GM21360 (cell line): ENCODE results near the gene TIPARP.
"Not testable (repeated sequence)": the region's sequence is repeated elsewhere in the genome, so short reads cannot be mapped to it uniquely, and the experiment has no call there.

Experiments used
- ATAC-seq: cut with Tn5 transposase; IDR thresholded peaks from one replicate; pipeline ENCODE4 v1.9.1; 2021; ENCODE audit warnings: mild to moderate bottlenecking, moderate library complexity; ENCODE audit not compliant: unreplicated experiment

TIPARP gene

DNA sequence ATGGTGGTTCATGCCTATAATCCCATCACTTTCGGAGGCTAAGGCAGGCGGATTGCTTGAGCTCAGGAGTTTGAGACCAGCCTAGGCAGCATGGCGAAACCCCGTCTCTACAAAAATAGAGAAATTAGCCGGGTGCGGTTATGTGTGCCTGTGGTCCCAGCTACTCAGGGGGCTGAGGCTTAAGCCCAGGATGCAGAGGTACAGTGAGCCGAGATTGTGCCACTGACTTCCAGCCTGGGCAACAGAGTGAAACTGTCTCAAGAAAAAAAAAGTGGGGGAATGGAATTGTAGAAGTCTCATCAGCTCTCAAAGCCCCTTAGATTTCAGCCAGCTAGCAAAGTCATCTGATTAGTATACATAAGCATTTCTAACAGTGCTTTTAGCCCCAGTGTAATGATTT lies 33.2 kb downstream of the TIPARP start:
- no peak for ATAC-seq

DNA sequence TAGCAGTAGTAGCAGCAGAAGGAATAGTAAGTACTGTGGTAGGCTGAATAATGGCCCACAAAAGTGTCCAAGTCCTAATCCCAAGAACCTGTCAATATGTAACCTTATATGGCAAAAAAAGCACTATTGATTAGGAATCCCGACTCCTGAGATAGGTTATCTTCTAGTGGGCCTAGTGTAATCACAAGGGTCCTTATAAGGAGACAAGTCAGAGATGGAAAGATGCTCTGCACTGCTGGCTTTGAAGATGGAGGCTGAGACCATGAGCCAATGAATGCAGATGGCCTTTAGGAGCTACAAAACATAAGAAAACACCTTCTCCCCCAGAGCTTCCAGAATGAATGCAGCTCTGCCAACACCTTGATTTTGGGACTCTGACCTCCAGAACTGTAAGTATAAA lies 36.0 kb downstream of the TIPARP start:
- ATAC-seq = no peak

DNA sequence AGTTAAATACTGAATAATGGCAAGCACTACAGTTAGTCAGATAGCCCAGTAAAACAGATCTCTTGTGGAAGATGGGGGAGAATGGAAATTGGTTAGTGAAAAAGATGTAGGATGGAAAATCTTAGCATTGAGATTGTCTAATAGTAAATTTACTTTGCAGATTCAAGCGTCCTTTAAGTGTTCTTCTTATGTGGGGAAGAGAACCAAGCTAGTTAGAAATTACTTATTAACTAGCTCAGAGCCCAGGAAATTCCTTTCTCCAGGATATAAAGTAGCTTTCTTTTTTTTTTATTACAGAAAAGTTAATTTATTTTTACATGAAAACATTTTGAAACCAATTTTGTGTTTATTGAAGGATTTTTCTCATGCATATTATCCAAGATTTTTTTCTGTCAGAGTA lies 36.7 kb downstream of the TIPARP start:
- no peak for ATAC-seq

DNA sequence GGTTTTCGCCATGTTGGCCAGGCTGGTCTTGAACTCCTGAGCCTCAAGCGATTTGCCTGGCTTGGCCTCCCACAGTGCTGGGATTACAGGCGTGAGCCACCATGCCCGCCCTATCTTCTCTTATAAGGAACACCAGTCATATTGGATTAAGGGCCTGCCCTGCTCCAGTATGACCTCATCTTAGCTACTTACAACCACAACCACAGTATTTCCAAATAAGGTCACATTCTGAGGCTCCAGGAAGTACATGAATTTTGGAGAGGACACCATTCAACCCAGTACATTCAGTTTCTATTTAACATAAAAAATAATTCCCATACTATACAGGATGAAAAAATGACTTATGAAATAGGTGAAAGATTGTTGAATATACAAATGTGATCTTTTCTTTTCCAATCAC lies 37.6 kb downstream of the TIPARP start:
- ATAC-seq = peak; percentile 77

DNA sequence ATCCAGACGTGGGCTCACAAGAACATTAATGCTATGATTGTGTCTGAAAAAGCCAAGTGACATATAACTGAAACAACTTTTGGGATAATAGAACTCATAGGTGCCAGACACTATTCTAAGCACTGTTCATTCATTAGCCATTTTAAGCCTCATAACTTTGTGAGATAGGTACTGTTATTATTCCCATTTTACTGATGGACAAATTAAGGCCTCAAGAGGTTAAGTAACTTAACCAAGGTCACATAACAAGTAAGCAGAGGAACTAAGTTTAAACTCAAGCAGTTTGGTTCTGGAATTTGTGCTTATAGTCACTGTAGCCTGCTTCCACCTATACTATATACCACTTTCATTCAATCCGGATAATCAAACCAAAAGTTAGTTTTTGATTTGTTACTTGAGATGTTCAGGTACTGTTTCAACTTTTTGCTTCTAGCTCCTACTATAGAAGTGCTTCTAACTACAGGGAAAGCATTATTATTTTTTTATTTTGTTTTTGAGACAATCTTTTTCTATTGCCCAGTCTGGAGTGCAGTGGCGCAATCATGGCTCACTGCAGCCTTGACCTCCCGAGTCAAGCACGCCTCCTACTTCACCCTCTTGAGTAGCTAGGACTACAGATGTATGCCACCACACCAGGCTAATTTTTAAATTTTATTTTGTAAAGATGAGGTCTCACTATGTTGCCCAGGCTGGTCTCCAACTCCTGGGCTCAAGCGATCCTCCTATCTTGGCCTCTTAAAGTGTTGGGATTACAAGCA lies 41.9 kb downstream of the TIPARP start:
- no peak for ATAC-seq

DNA sequence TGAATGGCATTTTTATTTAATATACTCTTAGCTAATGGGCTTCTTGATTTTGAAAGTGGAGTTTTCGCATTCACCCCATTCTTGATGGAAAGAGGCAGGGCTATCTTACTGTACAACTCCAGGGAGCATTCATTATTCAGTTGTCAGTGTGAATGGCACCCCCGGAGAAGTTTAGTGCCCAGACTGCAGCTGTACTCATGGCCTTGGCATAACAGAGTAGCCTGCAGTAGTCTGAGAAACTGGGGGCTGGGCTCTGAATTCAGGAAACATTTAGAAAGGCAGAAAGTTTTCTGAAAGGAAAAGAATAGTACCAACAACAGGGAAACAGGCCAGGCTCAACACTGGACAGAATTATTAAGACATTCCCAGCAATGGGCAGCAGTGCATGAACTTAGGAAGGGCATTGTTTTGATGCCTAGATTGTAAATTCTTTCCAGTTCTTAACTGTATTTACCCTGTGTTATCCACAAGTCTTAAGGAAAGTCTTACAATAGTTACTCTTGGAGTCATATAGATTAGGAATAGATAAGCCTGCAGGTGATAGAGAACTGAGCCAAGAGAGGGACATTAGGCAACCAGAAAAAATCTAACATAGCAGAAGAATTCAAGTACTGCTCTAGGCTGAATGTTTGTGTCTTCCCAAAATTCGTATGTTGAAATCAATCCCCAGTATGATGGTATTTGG lies 44.4 kb downstream of the TIPARP start:
- no peak for ATAC-seq

DNA sequence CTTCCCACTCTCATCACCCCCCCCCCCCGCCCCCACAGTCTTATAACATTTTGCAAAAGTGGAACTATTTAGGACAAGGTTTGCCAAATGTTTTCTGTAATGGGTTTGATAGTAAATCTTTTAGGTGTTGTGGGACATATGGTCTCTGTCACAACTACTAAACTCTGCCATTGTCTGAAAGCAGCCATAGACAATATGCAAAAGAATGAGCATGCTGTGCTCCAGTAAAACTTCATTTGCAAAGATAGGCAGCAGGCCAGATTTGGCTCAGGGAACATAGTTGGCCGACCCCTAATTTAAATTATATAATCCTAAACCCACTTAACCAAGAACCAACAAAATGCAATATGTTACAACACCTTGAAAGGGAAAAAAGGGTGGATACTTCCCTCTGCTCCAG lies 46.4 kb downstream of the TIPARP start:
- ATAC-seq = no peak

DNA sequence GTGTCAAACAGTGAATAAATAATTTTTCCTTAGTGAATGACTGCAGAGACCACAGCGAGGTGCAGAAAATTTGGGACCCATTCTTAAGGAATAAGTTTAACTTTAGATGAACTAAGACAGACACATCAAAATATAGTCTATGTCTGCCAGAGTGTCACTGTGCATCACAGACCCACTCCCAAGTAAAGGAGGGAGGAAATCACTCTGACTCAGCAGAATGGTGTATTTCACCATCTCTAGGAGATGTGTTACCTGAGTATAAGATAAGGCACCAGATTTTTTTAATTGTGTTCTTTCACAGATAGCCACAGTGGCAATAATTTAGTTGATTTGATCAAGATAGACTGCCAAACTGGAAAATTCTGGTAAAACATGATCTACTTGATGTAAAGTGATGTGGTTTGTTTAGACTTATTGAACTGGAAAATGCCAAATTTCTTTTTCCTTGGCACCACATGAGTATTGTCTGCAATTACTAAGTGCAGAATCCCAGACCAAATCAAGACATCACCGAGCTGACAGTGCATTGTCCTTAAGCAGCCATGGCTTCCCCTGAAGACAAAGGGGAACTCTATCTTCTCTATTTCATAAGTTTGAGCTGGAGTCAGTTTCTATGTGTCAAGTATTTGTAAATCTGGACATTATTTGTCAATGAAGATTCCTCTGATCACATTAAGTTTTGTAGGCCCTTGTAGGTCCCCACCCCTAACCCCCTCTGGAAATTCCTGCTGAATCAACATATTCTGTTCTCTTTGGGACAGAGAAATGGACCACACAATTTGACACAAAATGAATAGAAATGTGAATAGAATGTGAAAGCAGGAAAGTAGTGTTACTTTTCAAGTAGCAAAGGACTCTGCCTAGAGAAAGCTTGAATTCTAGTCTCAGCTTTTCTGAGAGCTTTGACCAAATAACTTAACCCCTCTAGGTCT lies 47.6 kb downstream of the TIPARP start:
- ATAC-seq = no peak

DNA sequence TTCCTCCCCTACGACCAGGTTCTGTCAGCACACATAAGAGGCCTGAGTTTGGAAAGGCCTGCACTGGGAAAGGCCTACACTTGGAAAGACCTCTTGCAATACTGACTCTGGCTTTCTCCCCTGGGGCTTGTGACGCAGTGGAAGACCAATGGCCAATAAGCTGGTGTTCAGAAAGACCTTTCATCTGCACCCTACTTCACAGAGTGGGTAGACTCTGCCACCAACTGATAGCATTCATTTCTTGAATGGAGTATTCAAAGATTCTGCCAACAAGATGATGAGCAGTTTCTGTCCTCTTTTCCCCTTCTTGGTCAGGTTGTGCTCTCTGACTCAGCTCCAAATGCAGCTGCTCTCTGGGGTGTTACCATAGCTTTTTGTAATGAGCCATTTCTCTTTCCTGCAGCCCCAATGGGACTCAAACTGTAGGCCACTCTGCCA lies 48.8 kb downstream of the TIPARP start:
- no peak for ATAC-seq

DNA sequence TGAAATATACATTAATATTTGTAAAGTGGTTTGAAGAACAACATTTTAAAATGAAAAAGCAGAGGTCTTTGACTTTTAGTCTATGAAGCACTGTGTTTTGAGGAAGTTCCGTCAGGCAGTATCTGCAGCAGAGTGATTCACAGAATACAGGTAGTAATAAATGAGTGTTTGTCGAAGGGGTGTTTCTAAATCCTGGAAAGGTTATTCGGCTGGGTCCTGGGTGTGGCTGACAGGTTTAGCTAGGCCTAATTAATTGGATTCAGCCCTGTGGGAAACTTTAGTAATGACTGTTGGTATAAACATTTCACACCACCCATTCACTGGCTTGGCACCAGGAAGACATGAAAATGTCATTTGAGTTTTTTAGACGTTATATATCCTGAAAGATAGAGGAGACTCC lies 51.3 kb downstream of the TIPARP start:
- ATAC-seq = no peak

DNA sequence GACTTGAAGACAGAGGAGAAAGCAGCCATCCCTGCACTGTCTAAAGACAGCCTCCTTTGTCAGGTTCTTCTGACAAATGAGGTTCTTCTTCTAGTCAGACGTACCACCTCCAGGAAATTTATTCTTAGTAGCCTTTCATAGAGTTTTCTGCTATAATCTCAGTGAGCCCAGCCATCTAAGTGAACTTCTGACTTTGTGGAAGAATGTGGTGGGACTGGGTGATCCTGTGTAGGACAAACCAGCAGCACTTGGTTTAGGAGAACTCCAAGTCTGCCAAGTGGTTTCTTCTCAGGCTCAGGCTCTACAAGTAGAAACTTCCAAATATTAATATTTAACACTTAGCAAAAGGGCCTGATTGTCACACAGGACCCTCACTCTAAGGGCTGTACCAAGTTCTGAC lies 52.1 kb downstream of the TIPARP start:
- ATAC-seq = no peak

DNA sequence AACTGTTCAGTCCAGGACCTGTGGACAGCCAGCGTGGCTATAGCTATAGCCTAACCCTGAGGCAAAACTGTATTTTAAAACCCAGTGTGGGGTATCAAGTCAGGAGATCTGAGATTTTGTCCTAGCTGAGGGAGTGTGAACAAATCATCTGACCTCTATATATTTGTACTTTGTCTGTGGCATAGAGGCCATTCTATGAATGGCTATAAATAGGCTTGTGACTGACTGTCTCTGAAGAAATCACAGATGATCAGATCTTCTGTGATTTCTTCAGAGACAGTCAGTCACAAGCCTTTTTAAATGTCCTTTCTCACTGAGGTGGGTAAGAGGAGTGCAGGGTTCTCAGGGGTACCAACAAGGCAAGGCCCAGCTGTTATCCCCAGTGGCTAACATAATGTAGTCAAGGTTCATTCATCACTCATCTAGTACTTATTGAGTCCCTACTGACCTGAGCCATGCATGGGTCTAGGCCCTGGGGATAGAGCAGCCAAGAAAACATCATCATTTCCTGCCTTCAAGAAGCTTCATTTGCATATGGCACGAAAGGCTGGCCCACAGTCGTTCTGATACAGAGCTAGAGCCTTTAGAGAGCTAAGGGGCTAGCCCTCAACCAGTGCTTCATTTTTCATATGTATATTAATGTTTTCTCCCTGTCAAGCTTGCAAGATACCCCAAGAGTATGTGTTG lies 53.3 kb downstream of the TIPARP start:
- ATAC-seq = peak; percentile 75

DNA sequence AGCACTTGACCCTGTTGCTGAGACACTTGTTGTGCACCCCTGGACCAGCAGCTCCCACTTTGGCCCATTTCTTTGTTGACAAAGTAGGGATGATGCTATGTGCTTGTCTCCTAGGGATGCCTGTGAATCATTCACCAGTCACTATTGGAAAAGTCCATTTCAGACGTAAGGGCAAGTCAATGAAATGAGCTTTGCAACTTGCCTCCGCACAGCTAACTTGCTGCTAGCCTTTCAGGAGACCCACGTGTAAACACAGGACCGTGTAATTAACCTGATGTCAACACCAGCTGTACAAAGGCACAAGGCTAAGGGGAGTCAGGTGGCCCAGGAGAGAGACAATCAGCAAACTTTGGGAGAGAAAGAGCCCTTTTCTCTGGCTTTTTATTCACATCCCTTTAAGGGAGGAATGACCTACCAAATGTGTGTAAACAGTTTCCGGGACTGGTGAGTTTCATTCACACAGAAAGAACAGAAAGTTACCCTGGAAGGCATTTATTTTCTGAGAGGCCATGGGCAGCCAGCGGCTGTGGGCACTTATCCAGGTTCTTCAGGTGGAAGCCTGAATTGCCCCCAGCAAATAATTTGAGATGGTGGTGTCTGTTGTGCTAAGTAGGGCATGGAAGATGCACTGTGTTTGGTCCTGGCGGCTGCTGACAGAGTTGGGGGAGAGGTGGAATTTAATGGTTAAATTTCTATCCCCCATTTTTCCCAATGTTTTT lies 54.0 kb downstream of the TIPARP start:
- no peak for ATAC-seq

DNA sequence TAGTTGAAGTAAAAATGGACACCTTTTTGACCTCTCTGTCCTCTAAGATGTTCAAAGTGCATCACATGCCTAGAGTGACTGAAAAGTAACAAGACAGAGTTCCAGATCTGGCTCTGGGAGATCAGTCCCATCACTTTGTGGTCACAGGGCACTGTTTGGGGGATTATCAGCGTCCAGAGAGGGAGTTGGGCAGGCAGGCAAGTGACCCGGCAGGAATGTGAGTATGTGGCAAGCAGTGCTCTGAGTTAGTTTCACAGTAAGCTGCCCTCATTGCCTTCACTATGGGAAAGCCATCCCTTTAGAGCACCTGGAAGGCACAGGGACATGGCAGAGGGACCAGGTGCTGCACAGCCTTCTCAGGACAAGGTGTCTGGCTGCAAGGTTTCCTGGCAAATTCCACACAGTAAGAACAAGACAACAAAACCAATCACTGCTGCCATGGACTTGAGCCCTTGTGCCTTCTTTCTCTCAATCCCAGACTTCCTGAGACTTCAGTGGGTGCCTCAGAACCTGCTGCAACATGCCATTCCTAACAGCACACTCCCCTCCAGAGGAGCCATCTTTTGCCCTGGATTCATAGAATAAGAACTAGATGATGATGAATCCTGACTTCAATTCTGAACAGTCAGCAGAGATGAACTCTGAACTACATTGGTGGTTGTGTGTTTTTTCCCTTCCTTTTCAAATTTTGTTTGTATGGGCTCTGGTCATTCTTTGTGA lies 55.2 kb downstream of the TIPARP start:
- no peak for ATAC-seq

DNA sequence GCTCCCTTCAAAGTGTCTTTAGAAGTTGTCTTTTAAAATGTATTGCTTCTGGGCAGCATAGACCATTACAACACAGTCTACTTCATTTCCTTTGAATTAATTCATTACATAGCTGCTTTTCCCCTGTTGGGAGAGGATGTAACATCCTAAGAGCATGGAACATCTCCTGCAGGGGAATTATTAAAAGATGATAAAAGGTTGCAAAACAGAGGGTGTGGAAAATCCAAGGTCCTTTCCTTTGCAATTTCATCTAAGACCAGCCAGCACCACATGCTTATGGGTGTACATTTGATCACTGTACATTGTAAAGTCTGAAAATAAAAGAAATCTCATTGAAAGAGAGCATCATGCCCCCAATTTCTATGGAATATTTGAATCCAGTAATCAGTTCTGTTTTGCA lies 57.4 kb downstream of the TIPARP start:
- no peak for ATAC-seq

DNA sequence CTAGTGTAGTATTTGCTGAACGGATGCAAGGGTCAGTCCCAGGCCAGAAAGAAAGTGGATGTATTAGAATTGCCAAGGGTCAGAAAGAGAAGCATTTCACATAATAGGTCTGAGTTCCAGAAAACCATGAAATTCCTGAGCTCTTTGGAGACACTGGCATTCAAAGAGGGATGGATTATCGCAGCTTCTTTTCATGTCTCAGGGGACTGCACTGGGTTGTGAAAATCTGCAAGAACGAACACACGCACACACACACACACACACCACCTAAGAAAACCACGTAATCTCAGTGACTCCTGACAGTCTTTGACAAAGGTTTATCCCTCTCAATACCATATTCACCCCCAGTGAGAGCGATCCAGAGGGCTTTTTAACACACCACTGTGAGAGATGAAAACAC lies 57.9 kb downstream of the TIPARP start:
- ATAC-seq = no peak

DNA sequence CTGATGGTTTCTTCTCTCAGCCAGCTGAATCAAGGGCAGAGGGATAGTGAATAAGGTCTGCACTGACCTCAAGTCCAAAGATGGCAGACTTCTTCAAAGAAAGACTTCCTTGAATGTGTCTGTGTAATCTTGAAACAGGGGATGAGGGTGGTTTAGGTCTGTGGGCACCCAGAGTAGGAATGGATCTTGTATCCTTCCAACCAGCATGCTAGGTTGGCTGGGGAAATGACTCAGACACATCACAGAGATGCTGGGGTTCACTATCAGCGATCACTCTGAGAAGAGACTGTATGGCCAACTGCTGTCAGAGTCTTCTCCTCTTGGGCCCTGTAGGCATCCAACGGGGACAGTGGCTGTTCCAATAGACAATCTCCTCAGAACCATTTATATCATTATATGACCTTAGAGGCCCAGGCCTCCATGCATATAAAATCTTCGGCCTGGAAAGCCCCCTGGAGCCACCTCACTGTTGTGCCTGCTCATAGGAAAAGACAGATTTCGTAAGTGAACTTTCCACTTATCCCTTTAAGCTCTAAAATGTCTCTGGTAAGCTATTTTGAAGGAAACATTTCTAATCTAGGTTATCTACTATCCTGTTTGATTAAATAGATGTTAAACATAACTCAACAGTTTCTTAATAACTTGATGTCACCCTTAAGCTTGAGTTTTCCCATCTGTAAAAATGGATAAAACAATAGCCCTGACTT lies 58.5 kb downstream of the TIPARP start:
- no peak for ATAC-seq

DNA sequence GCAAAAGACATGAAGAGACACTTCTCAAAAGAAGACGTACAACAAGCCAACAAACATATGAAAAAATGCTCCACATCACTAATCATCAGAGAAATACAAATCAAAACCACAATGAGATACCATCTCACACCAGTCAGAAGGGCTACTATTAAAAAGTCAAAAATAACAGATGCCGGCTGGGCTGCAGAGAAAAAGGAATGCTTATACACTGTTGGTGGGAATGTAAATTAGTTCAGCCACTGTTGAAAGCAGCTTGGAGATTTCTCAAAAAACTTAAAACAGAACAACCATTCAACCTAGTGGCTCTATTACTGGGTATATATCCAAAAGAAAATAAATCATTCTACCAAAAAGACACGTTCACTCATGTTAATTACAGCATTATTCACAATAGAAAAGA lies 60.3 kb downstream of the TIPARP start:
- not testable (repeated sequence) for ATAC-seq

DNA sequence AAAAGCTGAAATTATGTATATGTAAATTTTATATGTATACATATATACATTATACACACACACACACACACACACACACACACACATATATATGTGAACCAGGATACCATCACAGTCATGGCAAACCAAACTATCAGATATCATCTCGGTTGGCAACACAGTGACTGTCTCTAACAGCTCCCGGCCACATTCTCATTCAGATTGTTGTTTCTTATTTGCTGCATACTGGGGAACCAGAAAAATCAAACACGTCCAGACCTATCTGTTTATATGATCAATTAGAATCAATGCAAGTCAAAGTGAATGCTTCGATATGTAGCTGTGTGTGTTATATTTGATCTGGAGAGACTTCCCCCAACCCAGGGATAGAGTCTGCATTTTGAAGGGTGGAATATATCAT lies 61.1 kb downstream of the TIPARP start:
- no peak for ATAC-seq
